Activated naive CD4-positive, alpha-beta T cell treated with Interleukin-2 at 50 U/mL for 16 hours (primary cell): Measurements from ENCODE around the gene SLC25A15.
A peak's percentile ranks its signal among the peaks of the same experiment; 100 is the strongest.

Experiments used
- DNase-seq: peaks from one replicate; pipeline ENCODE4 v3.0.0-alpha.2; 2020

The SLC25A15 gene

DNA sequence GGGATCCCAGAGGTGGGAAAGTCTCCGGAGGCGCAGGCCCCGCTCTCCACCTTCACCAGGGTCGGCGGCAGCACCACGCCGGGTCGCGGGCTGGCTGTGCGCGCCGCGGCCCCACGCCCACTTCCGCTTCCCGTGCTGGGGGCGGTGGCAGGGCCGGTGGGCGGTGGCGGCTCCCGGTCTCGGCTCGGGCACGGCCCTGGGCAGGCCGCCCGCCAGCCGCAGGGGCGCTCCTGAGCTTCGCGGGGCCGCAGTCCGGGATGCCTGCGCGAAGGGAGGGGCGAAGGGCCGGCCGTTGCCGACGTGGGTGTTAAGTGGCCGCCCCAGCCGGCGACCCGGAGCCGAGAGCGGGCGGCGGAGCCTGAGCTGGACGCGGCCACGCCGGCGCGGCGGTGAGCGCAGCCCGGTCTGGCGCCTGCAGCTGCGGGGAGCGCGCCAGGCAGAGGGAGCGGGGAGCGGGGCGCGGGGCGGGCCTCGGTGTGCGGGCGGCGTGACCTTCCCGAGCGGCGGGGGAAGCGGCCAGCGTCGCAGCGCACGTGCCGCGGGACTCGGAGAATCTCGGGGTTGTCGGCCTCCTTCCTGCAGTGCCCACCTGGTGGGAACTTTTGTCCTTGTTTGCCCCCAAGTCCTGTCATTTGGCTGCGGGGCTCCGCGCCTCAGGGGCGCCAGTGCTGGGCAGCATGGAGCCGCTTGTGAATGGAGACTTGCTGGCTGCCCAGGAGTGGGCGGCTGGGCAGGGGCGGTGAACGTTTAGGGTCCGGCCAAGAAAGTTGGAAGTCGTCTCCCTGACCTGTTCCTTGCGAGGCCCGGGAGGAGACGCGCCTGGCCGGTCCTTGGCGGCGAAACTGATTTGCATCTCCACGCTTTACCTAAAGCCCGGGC lies at the start of gene SLC25A15:
Gene SLC25A15 (plus strand): TSS at position 337 of the 879 bp plus-strand sequence. CDS start 3,616 bp downstream, outside the sequence.
- DNase-seq, result peak; percentile 72

DNA sequence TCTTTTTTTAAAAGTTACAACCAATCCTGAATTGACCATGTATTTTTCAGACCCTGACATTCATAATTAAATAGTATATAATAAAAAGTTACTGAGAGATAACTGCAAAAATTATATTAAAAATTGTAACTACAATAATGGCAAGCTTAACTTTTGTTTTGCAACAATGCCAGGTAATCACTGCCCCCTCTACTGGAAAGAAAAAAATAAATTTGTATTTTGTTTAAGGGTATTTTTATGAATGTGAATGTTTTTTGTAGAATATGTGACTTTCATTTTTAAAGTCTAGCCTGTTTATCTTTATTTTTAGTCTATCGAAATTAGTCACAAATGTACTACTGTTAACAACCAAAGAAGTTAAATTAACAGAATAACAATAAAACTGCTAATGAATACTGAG lies 40.1 kb upstream of the SLC25A15 start:
- no peak for DNase-seq

DNA sequence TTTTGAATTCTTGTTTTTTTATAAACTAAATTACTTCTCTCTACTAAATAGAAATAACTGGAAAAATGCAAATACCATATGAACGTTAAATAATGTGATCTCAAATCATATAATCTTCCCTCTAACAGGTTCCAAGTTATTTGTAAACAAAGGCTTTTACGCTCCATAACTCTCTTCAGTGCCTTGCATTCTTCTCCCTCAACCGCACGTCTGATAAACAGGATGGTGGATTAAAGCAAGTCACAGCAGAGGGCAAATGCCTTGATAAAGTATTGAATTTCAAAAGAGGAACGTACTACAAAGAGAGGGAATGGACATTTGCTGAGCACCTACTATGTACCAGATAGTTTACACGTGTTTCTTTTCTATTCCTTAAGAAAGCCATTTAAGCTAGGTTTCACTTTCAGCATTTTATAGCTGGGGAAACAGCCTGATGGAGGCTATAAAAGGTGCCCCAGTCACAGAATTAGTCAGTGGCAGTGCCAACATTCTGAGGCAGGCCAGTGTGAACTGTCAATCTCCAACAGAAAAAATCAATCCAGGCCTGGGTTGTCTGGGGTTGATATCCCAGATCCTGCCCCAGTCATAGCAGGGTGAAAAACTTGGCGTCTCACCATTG lies 34.2 kb upstream of the SLC25A15 start:
- DNase-seq, result no peak

DNA sequence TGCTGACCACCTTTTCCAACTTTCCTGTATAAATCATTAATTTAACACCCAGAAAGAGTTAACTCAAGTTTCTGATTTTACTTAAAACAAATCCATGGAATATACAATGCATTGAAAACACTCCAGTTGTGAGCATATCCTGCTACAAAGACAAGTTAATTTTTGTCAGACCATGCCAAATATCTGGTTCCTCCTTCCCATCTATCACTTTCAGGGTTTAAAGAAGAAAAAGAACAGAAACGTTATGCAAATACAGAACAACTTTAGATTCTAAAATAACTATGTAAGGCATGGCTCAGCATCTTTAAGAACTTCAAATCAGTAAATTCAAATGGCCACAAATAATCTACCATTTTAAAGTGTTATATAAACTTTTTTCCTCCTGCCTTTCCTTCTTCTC lies 33.4 kb upstream of the SLC25A15 start:
- DNase-seq, result no peak

DNA sequence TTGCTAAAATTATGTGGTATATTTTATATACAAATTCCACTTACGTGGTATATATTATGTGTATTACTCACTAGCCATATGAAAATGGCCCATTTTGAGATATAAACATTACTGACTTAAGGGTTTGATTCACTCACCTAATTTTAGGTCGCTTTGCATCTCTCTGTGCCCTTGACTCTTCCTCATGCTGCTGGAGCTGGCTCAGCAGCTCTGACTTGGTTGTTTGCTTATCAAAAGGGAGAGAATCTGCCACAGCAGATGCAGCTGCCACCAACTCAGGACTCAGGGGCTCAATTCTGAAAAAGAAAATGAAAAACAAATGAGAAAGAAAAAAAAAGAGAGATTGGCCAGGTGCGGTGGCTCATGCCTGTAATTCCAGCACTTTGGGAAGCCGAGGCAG lies 30.6 kb upstream of the SLC25A15 start:
- DNase-seq, result no peak

DNA sequence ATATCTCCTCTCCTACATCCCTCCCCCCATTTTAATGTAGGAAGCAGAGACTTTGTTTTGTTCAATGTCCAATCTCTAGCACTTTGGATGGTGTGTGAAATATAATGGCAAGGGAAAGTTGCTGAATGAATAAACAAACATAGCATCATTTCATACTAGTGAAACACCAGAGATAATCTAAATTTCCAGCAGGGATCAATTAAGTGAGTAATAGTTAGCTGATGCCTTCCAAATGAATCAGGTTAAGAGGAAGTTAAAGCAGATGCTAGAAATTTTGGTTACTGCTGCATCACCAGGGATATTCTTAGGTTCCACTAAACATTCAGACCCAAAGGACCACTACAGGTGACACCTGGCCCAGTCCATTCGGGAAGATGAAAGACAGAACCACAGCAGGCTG lies 26.6 kb upstream of the SLC25A15 start:
- DNase-seq, result no peak

DNA sequence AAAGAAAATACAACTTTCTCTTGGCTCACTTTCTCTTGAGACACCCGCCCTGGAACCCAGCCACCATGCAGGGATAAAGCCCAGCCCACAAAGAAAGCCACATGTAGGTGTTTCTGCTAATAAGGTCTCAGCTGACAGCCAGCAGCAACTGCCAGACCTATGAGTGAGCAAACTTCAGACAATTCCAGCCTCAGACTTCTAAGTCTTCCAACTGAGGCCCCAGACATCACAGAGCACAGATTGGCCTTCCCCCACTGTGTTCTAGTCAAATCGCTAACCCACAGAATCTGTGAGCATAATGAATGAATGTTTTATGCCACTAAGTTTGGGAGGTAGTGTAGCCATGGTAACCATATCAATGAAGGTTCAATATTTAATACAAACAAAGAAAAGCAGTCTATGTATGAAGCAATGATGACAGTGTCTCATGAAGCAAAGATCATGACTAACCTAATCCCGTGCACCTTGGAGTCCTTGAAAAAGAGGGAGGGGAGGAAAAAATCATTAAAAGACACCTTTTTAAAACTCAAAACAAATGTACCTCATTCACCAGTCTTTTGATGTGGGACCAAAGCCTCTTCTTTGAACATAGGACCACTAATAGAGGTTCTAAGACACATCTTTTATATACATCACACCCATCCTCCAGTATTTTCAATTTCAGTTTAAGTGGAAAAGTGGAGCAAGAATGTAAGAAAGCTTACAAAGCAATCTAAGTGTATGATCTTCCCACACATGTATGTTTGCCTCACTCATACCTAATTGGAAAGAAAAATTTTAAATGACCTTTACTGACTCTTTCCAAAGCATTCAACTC lies 24.6 kb upstream of the SLC25A15 start:
- DNase-seq, result peak; percentile 55

DNA sequence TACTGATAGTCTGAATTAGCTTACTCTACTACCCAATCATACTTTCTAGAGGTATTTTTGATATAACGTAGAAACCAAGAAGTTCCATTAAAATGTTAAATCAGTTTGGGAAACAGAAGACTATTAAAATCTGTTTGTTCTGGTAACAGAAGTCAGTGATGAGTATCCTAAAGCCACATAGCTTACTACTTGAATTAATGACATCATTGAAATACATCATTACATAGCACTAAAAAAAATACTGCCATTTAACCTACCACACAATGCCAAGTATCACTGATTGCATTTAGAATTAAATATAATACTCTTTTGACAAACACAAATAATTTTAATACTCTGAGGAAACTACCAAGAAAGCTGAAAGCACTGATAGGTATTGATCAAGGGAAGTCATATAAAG lies 23.8 kb upstream of the SLC25A15 start:
- no peak for DNase-seq

DNA sequence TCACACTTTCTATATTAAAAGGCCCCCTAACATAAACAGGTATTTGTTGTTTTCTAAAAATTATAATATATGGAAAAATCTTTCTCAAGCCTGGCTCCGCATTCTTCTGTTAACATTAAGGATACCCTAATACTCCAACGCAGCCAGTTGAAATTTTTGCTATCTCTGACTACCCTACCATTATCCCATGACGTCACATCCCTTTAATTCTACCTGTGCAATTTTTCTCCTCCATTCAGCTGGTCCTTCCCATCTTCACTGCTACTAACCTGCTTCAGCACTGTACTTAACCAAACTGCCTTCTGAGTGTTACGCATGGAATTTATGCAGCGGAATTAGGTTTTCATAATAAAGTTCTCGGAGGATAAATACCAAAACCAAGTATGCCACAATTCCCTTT lies 19.4 kb upstream of the SLC25A15 start:
- no peak for DNase-seq

DNA sequence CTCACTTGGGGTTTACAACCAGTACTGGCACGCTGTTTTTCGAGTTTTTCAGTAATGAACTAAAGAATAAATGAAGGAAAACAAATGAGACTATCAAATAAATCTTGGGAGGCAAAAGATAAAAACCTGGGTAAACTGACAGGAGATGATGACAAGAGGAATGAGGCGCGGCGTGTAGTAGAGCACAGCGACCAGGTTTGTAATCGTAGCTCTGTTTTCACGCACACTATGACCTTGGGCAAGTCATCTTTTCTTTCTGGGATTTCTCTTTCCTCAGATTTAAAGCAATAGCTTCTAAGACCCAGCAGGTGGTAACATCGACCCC lies 18.8 kb upstream of the SLC25A15 start:
- no peak for DNase-seq

DNA sequence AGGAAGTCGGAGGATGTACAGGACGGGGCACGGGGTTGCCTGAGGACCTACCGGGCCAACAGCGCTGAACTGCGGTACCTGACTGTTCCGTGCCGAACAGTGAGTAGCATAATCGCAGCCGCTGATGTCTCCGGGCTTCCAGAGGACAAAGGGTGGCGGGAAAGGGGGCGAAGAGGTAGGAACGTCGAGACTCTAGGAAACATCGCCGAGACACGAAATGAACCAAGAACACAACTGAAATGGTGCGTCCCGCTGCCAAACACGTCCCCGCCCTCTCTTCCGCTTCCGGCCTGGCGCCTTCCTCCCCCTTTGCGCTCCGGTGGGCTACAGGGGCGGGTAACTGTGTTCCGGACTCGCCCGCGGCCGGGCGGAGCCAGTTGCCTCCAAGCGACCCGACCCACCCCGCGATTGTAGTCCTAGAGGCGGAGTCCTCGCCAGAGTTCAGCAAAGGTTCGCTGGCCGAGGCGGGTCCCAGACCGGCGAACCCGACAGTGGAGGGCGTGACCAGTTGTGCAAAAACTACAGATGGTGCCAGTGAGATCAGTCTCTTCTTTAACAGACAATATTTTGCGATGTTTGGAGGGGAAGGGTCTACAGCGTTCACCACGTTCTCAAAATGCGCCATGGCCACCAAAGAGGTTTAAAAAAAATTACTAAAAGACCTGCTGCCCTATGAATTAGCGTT lies 18.3 kb upstream of the SLC25A15 start, which contains the start of gene MRPS31:
Gene MRPS31 (minus strand): TSS at position 257 of the 685 bp plus-strand sequence. CDS start 54 bp downstream, at position 203.
- peak; percentile 95 for DNase-seq

DNA sequence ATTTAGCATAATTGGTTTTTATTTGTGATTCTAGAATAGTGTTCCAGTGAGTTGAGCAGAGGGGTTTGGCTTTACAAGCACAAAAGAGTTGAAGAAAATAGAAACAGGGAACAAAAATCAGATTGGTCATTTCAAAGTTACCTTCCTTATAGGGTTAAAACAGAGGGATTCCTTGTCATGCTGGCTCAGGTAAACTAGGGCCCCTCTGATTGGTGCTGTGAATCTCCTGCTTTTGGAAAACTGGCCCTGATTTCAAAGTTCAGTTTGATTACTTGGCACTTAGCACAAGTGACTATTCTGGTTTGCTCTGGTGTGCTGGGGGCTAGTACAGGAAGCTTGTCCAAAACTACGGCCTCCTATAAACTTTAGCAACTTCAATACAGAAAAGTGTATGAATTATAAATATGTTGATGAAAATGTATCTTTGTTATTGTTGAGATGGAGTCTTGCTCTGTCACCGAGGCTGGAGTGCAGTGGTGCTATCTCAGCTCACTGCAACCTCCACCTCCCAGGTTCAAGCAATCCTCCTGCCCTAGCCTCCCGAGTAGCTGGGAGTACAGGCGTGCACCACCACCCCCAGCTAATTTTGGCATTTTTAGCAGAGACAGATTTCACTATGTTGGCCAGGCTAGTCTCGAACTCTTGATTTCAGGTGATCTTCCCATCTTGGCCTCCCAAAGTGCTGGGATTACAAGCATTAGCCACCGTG lies 16.5 kb upstream of the SLC25A15 start:
- DNase-seq, result no peak

DNA sequence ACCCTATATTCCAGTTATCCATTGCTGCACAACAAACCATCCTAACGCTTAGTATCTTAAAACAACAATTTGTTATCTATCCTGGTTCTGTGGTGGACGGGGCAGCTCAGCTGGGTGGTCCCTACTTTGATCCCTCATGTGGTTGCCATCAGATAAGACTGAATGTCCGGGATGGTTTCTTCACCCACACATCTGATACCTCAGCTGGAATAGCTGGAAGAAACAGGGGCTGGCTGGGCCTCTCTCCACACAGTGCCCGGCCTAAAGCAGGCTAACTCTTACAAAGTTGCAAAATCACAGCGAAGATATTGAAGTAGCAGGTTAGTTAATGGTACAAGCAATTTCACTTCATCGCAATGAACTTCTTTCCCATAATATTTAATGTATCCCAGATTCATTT lies 14.7 kb upstream of the SLC25A15 start:
- DNase-seq, result no peak

DNA sequence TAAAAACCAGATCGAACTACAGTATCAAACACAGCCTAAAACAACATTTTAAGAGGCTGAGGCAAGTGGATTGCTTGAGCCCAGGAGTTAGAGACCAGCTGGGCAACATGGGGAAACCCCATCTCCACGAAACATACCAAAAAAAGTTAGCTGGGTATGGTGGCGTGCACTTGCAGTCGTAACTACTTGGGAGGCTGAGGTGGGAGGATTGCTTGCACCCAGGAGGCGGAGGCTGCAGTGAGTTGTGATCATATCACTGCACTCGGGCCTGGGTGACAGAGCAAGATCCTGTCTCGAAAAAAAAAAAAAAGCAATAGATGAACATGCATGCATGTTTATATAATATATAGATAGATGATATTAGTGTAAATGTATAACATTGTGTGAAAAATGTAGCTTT lies 13.2 kb upstream of the SLC25A15 start:
- DNase-seq, result no peak

DNA sequence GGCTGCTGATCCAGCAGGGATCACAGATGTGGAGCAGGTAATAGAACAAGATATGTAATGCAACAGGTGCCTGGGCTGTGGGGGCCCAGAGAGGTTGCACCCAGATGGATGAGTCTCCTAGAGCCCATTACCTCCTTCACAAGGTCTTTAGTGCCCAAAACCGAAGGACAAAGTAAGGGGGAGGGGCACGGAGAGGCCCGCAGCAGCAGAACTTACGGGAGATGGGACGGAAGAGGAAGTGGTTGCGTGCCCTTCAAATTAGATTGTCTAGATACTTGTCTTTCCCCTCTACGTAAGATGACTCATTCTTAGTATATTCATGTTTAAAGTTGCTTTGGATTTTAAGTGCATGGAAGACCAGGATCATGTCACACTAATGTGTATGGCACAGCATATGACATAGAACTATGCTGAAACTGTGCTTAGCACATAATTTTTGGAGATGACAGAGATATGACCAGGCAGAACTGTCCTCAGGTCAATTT lies 12.7 kb upstream of the SLC25A15 start:
- DNase-seq, result peak; percentile 67

DNA sequence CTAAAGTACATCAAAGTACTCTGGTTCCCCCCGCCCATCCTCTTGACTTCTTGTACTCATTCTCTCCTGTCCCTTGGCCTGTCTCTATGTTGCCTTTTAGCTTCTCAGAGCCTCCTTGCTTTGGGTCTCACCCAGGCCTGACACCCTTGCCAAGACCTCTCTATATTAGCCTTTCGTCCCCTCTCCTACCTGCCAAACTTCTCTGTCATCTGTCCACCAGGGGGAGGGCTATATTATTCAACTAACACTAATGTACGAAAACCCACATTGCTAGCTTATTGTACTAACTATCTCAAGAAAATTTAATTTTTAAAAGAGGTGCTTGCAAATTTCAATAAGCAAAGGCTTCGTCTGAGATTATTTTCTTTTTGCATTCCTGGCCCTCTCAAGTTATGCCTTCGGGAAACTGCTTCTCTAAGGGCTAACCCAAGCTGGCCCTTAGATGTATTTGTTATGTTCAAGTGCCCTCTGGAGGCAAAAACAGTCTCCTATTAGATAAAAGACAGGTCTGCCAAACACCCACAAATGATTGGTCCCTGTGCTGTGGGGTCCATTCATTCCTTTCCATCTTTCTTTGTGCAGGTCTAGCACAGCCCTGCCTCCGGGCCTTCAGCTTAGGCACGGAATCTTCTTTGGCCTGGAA lies 12.1 kb upstream of the SLC25A15 start:
- DNase-seq, result peak; percentile 30

DNA sequence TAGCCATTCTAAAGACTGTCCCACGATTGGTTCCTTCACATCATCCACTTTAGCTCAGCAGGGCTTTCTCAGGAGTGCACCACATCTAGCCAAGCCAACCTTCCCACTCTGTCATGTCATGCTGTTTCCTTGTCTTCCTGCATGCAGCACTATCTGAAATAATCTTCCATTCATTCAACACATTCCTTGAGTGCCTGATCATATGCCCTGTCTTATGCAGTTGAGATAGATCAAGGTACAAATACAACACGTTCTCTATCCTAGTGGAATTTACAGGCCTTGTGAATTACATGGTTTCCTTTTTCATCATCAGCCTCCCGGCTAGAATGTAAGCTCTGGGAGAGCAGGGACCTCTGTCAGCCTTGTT lies 11.6 kb upstream of the SLC25A15 start:
- no peak for DNase-seq

DNA sequence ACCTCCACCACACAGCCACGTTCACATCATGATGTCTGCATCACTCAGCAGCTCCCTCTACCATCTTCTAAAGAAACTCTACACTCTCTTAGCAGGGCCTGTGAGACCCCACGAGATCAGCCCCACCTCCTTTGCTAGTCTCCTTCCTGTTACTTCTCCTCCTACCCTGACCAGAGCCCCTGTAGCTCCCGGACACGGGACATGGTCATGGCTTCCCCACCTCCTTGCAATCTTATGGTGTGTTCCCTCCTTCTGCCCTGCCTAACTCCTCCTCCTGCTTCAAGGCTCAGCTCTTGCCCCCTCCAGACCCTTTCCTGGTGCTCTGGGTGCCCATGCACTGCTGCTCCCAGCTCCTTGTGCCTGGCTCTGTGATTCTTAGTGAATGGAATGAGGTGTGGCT lies 10.4 kb upstream of the SLC25A15 start:
- DNase-seq, result no peak

DNA sequence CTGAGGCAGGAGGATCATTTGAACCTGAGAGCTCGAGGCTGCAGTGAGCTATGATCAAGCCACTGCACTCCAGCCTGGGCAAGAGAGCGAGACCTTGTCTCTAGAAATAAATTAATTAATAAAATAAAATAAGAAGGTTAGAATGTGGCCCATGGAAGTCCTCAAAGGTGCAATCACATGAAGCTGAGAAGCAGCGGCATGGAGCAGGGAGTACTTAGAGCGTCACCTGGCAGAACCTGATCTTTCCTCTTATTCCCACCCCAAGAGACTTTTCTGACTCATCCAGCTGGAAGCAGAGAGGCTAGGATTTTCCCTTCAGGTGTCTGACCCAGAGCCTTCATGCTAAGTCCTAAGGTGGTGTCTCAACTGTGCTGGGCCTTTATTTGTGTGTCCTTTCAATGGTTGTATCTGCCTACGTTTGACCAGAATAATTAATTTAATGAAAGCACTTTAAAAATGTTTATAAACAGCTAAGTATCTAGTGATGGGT lies 9.6 kb upstream of the SLC25A15 start:
- DNase-seq, result no peak

DNA sequence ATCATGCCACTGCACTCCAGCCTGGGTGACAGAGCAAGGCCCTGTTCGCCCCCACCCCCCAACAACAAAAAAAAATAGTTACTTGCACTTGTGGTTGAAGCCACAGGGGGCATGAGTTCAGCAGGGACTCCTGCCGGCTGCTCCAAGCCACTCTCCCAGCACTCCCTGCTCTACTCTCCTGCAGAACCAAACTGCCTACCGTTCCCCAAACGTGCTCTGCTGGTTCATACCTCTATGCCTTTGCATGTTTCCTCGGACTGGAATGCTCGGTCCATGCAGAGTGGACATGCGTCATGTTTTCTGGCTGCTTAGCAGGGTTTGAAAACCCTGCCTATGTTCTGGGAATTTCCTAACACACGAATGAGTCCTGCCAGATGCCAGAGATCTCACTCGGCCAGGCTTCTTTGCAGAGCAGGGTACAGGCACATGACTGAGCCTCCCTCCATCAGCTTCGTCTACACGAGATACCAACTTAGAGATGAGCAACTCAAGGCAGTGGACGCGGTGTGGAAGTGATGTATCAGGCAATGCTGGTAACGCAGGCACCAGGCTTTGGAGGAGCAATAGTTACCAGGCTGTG lies 8.5 kb upstream of the SLC25A15 start:
- DNase-seq, result no peak

DNA sequence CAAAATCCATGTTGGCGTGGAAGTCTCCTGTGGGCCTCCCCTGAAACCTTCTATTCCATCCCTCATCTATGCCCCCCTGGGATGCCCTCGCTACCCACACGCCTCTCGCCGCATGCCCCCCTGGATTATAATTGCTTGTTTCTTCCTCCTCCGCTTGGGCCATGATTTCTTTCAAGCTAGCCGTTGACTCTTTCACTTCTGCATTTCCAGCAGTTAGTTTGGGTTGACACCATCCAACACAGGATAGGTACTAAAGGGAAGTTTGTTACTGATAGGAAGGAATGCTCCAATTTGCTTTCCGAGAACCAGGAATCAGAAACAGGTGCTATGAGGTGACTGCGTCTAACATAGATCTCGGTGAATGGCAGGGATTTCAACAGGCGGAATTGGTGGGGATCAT lies 7.7 kb upstream of the SLC25A15 start:
- DNase-seq, result no peak
